RWPE2 (cell line): Measurements from ENCODE around the gene CD300C.

Experiments used
- ATAC-seq: fragments of 200-7000 bp; cut with Tn5 transposase; 3 replicates; pipeline ENCODE4 v1.9.1; 2021; ENCODE audit warnings: low read depth
- DNase-seq: peaks from one replicate; pipeline ENCODE4 v3.0.0-alpha.2; 2020; ENCODE audit warnings: low spot score
- H3K27ac ChIP-seq: fragments of 450-650 bp; 2 replicates; pipeline ENCODE4 v1.5.1; 2017; ENCODE audit warnings: mild to moderate bottlenecking; ENCODE audit not compliant: poor library complexity, severe bottlenecking
- H3K27me3 ChIP-seq: fragments of 250-450 bp; sonication (Bioruptor Pico); 2 replicates; pipeline ENCODE4 v1.5.1; 2021; ENCODE audit warnings: mild to moderate bottlenecking, moderate library complexity; ENCODE audit not compliant: insufficient read depth, poor library complexity, severe bottlenecking
- H3K36me3 ChIP-seq: fragments of 250-450 bp; sonication (Bioruptor Pico); 2 replicates; pipeline ENCODE4 v1.5.1; 2020; ENCODE audit warnings: low read depth, mild to moderate bottlenecking, moderate library complexity
- H3K4me1 ChIP-seq: fragments of 250-450 bp; sonication (Bioruptor Pico); 2 replicates; pipeline ENCODE4 v1.5.1; 2021; ENCODE audit warnings: mild to moderate bottlenecking, moderate library complexity; ENCODE audit not compliant: insufficient read depth, poor library complexity, severe bottlenecking
- H3K4me3 ChIP-seq: fragments of 250-450 bp; sonication (Bioruptor Pico); 2 replicates; pipeline ENCODE4 v1.5.1; 2021; ENCODE audit warnings: mild to moderate bottlenecking, moderate library complexity; ENCODE audit not compliant: severe bottlenecking
- H3K9me3 ChIP-seq: fragments of 250-450 bp; sonication (Bioruptor Pico); 2 replicates; pipeline ENCODE4 v1.5.1; 2021; ENCODE audit warnings: mild to moderate bottlenecking, moderate library complexity; ENCODE audit not compliant: severe bottlenecking
- TF ChIP-seq, protein P1 (sequence below): fragments of 450-650 bp; IDR thresholded peaks from one replicate; pipeline ENCODE4 v1.5.1; 2017; ENCODE audit warnings: mild to moderate bottlenecking, moderate library complexity; ENCODE audit not compliant: poor library complexity, severe bottlenecking

Gene CD300C

DNA sequence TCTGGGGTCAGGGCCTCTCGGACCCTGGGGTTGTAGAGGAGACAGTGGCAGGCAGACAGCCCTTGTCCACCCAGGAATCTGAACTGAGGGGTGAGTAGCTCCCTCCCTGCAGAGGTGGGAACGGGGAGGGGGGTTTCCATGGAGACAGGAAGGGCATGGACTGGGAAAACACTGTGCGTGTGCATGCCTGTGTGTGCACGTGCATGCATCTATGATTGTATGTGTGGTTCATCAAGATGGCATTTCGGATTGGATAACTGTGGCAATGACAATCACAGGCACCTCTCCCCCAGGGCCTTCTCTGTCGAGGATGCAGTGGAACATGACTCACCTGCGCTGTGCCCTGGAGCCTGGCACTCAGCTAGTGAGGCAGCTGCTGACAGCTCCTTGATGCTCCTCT, 6.1 kb upstream of the CD300C start:
- TF ChIP-seq, protein P1, sequence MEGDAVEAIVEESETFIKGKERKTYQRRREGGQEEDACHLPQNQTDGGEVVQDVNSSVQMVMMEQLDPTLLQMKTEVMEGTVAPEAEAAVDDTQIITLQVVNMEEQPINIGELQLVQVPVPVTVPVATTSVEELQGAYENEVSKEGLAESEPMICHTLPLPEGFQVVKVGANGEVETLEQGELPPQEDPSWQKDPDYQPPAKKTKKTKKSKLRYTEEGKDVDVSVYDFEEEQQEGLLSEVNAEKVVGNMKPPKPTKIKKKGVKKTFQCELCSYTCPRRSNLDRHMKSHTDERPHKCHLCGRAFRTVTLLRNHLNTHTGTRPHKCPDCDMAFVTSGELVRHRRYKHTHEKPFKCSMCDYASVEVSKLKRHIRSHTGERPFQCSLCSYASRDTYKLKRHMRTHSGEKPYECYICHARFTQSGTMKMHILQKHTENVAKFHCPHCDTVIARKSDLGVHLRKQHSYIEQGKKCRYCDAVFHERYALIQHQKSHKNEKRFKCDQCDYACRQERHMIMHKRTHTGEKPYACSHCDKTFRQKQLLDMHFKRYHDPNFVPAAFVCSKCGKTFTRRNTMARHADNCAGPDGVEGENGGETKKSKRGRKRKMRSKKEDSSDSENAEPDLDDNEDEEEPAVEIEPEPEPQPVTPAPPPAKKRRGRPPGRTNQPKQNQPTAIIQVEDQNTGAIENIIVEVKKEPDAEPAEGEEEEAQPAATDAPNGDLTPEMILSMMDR, result no peak
- H3K36me3 ChIP-seq, result no peaks in the 10 kb centered on the region
- peak; percentile 91 for ATAC-seq
- H3K27me3 ChIP-seq, result no peaks in the 10 kb centered on the region
- peaks cover 6% of the 10 kb centered on the region for H3K4me1 ChIP-seq
- DNase-seq, result peak; percentile 83
- no peaks in the 10 kb centered on the region for H3K9me3 ChIP-seq
- H3K27ac ChIP-seq, result no peak overlapping the region
- H3K4me3 ChIP-seq, result no peak overlapping the region

DNA sequence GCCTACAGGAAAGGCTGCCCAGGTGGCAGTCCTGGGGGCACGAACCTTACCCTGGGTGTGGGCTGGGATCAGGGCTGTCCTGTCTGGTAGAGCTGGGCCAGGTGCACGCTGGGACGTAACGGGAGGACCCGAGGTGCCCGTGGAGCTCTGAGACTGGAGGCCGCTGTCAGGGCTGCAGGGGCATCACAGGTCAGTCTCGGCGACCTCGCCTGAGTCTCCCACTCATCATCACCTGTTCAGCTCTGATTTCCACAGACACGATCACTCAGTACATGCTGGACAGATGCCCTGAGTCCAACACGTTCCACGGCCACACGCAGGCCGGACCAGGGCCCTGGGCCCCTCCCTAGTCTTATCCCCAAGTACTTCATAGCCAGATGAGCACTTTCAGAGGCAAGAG, 4.7 kb upstream of the CD300C start:
- Histone ChIP-seq H3K9me3 (no peaks in the 10 kb centered on the region), H3K4me1 (peaks cover 6% of the 10 kb centered on the region), H3K4me3 (no peak overlapping the region), H3K27ac (no peak overlapping the region), H3K36me3 (no peaks in the 10 kb centered on the region), H3K27me3 (no peaks in the 10 kb centered on the region)
- TF ChIP-seq, protein P1, result no peak
- no peak for DNase-seq
- ATAC-seq, result no peak

- no peaks in the 10 kb centered on the region for H3K27me3 ChIP-seq
- ATAC-seq (no peak), DNase-seq (no peak)
- TF ChIP-seq, protein P1, result no peak
- H3K9me3 ChIP-seq, result no peaks in the 10 kb centered on the region
- peaks cover 6% of the 10 kb centered on the region for H3K4me1 ChIP-seq
- no peaks in the 10 kb centered on the region for H3K36me3 ChIP-seq
- no peak overlapping the region for H3K27ac ChIP-seq
- H3K4me3 ChIP-seq, result no peak overlapping the region
Measured at GRCh38 chr17:74549343-74549742, 3.4 kb upstream of the CD300C start.

- ATAC-seq (0 out of 3 replicates have a peak, but pooled peaks have one; percentile 6), DNase-seq (no peak)
- H3K9me3 ChIP-seq, result no peaks in the 10 kb centered on the region
- H3K27me3 ChIP-seq, result no peaks in the 10 kb centered on the region
- TF ChIP-seq, protein P1, result no peak
- no peak overlapping the region for H3K4me3 ChIP-seq
- H3K36me3 ChIP-seq, result no peaks in the 10 kb centered on the region
- peaks cover 6% of the 10 kb centered on the region for H3K4me1 ChIP-seq
- no peak overlapping the region for H3K27ac ChIP-seq
Measured at GRCh38 chr17:74547736-74548135, 1.8 kb upstream of the CD300C start.

DNA sequence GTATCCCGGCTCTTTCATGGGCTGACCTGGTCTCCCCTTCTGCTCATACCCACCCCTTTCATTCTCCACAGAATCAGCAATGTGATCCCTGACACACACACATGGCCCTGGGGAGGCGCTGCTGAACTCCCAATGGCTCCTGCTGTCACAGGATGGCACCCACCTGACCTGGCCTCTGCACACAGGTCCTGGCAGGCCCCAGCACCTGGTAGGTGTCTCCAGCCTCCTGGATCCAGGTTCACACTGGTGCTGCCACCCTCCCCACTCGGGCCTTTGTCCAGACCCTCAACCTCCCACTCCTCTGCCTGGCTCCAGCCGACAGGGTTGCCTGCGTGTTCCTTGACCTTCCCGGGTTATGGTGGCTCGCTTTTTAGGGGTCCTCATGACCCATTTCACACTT, 1.3 kb upstream of the CD300C start:
- TF ChIP-seq, protein P1, result no peak
- no peak for DNase-seq
- H3K36me3 ChIP-seq, result no peaks in the 10 kb centered on the region
- H3K27me3 ChIP-seq, result no peaks in the 10 kb centered on the region
- H3K4me3 ChIP-seq, result no peak overlapping the region
- ATAC-seq, result no peak
- peaks cover 6% of the 10 kb centered on the region for H3K4me1 ChIP-seq
- no peak overlapping the region for H3K27ac ChIP-seq
- H3K9me3 ChIP-seq, result no peaks in the 10 kb centered on the region
